GM23248 (cell line): ENCODE results near the gene MMS19. TPM values are rescaled to one million over a fixed set of nuclear protein-coding genes. Genes with fewer than 3 reads are reported as not detected.

ENCODE experiments used
- DNase-seq: peaks from one replicate; pipeline ENCODE4 v3.0.0-alpha.2; 2015
- H2AFZ ChIP-seq: fragments of 200-600 bp; sonication (generic); 2 replicates; pipeline ENCODE4 v1.6.1; 2016; ENCODE audit warnings: antibody characterized with exemption
- H3F3A ChIP-seq: fragments of 200-600 bp; sonication (generic); 2 replicates; pipeline ENCODE4 v1.6.1; 2016; ENCODE audit warnings: mild to moderate bottlenecking, antibody characterized with exemption, mixed run types; ENCODE audit not compliant: insufficient read depth
- H3K27ac ChIP-seq: fragments of 200-600 bp; sonication (generic); 2 replicates; pipeline ENCODE4 v1.5.1; 2016; ENCODE audit warnings: mild to moderate bottlenecking
- H3K27me3 ChIP-seq: fragments of 200-600 bp; sonication (generic); replicated peaks from 2 replicates; pipeline ENCODE4 v1.6.1; 2016; ENCODE audit warnings: mild to moderate bottlenecking; ENCODE audit not compliant: insufficient read depth
- H3K36me3 ChIP-seq: fragments of 200-600 bp; sonication (generic); 2 replicates; pipeline ENCODE4 v1.6.1; 2016; ENCODE audit warnings: low read depth, mild to moderate bottlenecking
- H3K4me1 ChIP-seq: fragments of 200-600 bp; sonication (generic); 2 replicates; pipeline ENCODE4 v1.6.1; 2016; ENCODE audit warnings: mild to moderate bottlenecking; ENCODE audit not compliant: insufficient read depth
- H3K4me2 ChIP-seq: fragments of 200-600 bp; sonication (generic); one replicate; pipeline ENCODE4 v1.6.1; 2016; ENCODE audit warnings: mild to moderate bottlenecking; ENCODE audit not compliant: unreplicated experiment
- H3K4me3 ChIP-seq: fragments of 200-600 bp; sonication (generic); 2 replicates; pipeline ENCODE4 v1.5.1; 2016; ENCODE audit warnings: mild to moderate bottlenecking
- H3K79me2 ChIP-seq: fragments of 200-600 bp; sonication (generic); 2 replicates; pipeline ENCODE4 v1.6.1; 2016; ENCODE audit warnings: mild to moderate bottlenecking; ENCODE audit not compliant: insufficient read depth
- H3K9ac ChIP-seq: fragments of 200-600 bp; sonication (generic); 2 replicates; pipeline ENCODE4 v1.6.1; 2016; ENCODE audit warnings: mild to moderate bottlenecking
- H3K9me2 ChIP-seq: fragments of 200-600 bp; sonication (generic); 2 replicates; pipeline ENCODE4 v1.6.1; 2016; ENCODE audit warnings: mixed run types, mild to moderate bottlenecking, moderate library complexity; ENCODE audit not compliant: insufficient read depth
- H3K9me3 ChIP-seq: fragments of 200-600 bp; sonication (generic); one replicate; pipeline ENCODE4 v1.6.1; 2017; ENCODE audit warnings: low read depth
- H4K20me1 ChIP-seq: fragments of 200-600 bp; sonication (generic); 2 replicates; pipeline ENCODE4 v1.6.0; 2016; ENCODE audit not compliant: insufficient read depth
- EZH2 ChIP-seq: fragments of 200-600 bp; sonication (generic); IDR thresholded peaks from 2 replicates; pipeline ENCODE4 v1.6.1; 2018; ENCODE audit warnings: antibody characterized with exemption, mild to moderate bottlenecking; ENCODE audit not compliant: insufficient read depth, poor library complexity, severe bottlenecking
- EZH2phosphoT487 ChIP-seq: fragments of 200-600 bp; sonication (generic); IDR thresholded peaks from 2 replicates; pipeline ENCODE4 v1.6.1; 2018; ENCODE audit warnings: antibody characterized with exemption, moderate library complexity, mild to moderate bottlenecking, low read depth; ENCODE audit not compliant: insufficient read depth
- WGBS, 2 experiments: methylation state at CpG; one replicate each; pipeline ENCODE4 v1.1.6; 2015 to 2017; ENCODE audit warnings: low lambda C conversion rate in 2 of 2, low coverage in 1 of 2; ENCODE audit errors: missing lambda C conversion rate in 2 of 2; 5-methylcytosine and 5-hydroxymethylcytosine counted together
- in situ Hi-C: fragments of 300-500 bp; cut with MboI; formaldehyde crosslinking; loops from 2 replicates; pipeline ENCODE4 v1.15.0; 2020
- polyA plus RNA-seq: library from polyadenylated mRNA; unstranded; fragments of >200 nt; fragmentation: Nextera tagmentation; extraction: Ambion mirVana; gene quantifications from 2 replicates; pipeline ENCODE4 v1.2.1, GENCODE V29; 2016
- total RNA-seq: library from RNA; depleted of rRNA; stranded (reverse); fragments of >200 nt; shearing (Covaris generic); gene quantifications from 2 replicates; pipeline ENCODE4 v1.2.3, GENCODE V29; 2014

MMS19 gene
- total and polyA plus RNA-seq, 2 experiments from 2014 or later = 40.0 to 89.7 TPM

DNA sequence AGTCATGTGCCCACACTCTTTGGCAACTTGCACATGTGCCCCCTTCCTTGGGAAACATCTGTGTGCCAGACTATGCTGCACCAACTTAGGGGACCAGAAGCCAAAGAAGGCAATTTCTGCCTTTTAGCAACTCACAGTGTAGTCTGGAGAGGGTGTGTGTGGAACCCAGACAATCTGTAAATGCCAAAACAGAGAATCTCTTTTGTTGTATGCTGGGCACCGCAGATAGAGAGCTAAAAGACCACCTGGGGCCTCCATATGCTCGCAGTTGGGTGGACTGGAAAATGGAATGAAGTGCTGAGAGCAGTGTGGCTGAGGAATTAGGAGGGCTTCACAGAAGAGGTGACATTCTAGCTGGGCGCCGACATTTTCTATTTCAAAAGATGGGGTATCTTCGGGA is 26.9 kb upstream of the MMS19 start:
- no peak overlapping the region for H3K4me3 ChIP-seq
- H3K4me1 ChIP-seq = no peaks in the 10 kb centered on the region
- no peaks in the 10 kb centered on the region for H3K27me3 ChIP-seq
- no peak for DNase-seq
- no peaks in the 10 kb centered on the region for H3F3A ChIP-seq
- TF ChIP-seq EZH2 (no peak), EZH2phosphoT487 (no peak)
- no peaks in the 10 kb centered on the region for H3K9me3 ChIP-seq
- H2AFZ ChIP-seq = no peak overlapping the region
- no peaks in the 10 kb centered on the region for H3K9me2 ChIP-seq
- in situ Hi-C loops = no loop called here
- no peaks in the 10 kb centered on the region for H3K36me3 ChIP-seq
- no peak overlapping the region for H3K27ac ChIP-seq
- no peaks in the 10 kb centered on the region for H4K20me1 ChIP-seq
- peaks cover 75% of the 10 kb centered on the region for H3K79me2 ChIP-seq
- H3K9ac ChIP-seq = no peak overlapping the region
- WGBS, 2 experiments = 91% methylated on average over 5 of the region's 5 CpGs
- no peak overlapping the region for H3K4me2 ChIP-seq

DNA sequence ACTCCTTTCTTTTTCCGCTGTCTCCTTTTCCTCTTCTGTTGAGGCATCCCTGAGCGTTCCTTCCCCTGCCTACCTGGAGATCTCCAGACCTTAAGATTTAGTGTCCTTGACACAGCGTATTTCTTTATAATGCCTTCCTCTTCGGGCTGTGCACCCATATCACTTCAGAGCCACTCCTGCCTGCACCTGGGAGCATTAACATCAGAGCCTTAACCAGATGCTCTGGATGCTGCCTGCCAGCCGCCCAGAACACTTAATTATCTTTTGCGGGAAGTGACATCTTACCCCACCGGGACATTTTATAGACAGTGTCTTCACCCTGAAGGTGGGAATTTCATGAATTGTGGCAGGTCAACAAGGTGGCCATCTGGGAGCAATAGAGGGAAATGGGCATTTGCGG is 24.7 kb upstream of the MMS19 start:
- H3K27ac ChIP-seq = no peak overlapping the region
- H3K9ac ChIP-seq = no peak overlapping the region
- no peaks in the 10 kb centered on the region for H3K27me3 ChIP-seq
- H3K4me2 ChIP-seq = no peak overlapping the region
- in situ Hi-C loops = no loop called here
- TF ChIP-seq EZH2 (no peak), EZH2phosphoT487 (no peak)
- peaks cover 15% of the 10 kb centered on the region for H3F3A ChIP-seq
- WGBS, 2 experiments = 75 to 79% methylated on average over 8 of the region's 8 CpGs
- no peak overlapping the region for H2AFZ ChIP-seq
- H3K79me2 ChIP-seq = peaks cover 89% of the 10 kb centered on the region
- no peaks in the 10 kb centered on the region for H3K9me2 ChIP-seq
- no peaks in the 10 kb centered on the region for H3K36me3 ChIP-seq
- peaks cover 15% of the 10 kb centered on the region for H3K4me1 ChIP-seq
- peaks cover 8% of the 10 kb centered on the region for H4K20me1 ChIP-seq
- no peak for DNase-seq
- H3K4me3 ChIP-seq = no peak overlapping the region
- H3K9me3 ChIP-seq = no peaks in the 10 kb centered on the region

DNA sequence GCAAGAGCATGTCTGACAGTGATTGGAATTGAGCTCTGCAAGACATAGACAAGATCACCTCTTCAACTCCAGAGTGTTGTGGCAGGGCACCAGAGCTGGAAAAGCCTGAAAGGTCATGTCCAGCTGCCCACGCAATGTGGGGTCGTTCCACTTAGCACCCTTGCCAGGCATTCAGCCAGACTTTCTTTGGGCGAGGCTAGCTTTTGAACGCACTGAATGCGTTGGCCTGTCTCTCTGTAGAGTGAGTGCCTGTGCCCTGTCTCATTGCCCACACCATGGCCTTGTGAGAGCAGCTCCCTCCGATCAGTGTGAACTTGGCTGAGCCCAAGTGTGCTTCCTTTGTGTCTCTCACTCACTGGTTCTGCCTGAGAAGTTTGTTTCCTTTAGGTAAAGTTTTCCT is 23.8 kb upstream of the MMS19 start:
- H3K9ac ChIP-seq = no peak overlapping the region
- no peaks in the 10 kb centered on the region for H3K27me3 ChIP-seq
- WGBS, 2 experiments = 71 to 77% methylated on average over 6 of the region's 6 CpGs
- DNase-seq = no peak
- no peaks in the 10 kb centered on the region for H3K9me2 ChIP-seq
- no peaks in the 10 kb centered on the region for H3K9me3 ChIP-seq
- no peak overlapping the region for H3K4me2 ChIP-seq
- no peak overlapping the region for H3K4me3 ChIP-seq
- H3K4me1 ChIP-seq = peaks cover 19% of the 10 kb centered on the region
- no peak overlapping the region for H2AFZ ChIP-seq
- TF ChIP-seq EZH2phosphoT487 (no peak), EZH2 (no peak)
- peaks cover 8% of the 10 kb centered on the region for H4K20me1 ChIP-seq
- no peaks in the 10 kb centered on the region for H3K36me3 ChIP-seq
- in situ Hi-C loops = no loop called here
- H3F3A ChIP-seq = peaks cover 15% of the 10 kb centered on the region
- no peak overlapping the region for H3K27ac ChIP-seq
- H3K79me2 ChIP-seq = peaks cover 96% of the 10 kb centered on the region

- H3K27me3 ChIP-seq = no peaks in the 10 kb centered on the region
- no peak overlapping the region for H3K4me2 ChIP-seq
- no peak overlapping the region for H3K27ac ChIP-seq
- 96% methylated on average over 11 of the region's 11 CpGs for WGBS, 2 experiments
- H4K20me1 ChIP-seq = peaks cover 8% of the 10 kb centered on the region
- H3K9ac ChIP-seq = no peak overlapping the region
- H3K4me1 ChIP-seq = peaks cover 19% of the 10 kb centered on the region
- H2AFZ ChIP-seq = no peak overlapping the region
- no peaks in the 10 kb centered on the region for H3K36me3 ChIP-seq
- no peak for DNase-seq
- in situ Hi-C loops = no loop called here
- H3F3A ChIP-seq = peaks cover 15% of the 10 kb centered on the region
- TF ChIP-seq EZH2phosphoT487 = no peak
- TF ChIP-seq EZH2 = no peak
- H3K9me2 ChIP-seq = no peaks in the 10 kb centered on the region
- H3K9me3 ChIP-seq = no peaks in the 10 kb centered on the region
- H3K79me2 ChIP-seq = peaks cover 96% of the 10 kb centered on the region
- H3K4me3 ChIP-seq = no peak overlapping the region
Measured at GRCh38 chr10:97520978-97521761, 22.9 kb upstream of the MMS19 start.

GRCh38 chr10:97520520-97520919 is 22.3 kb upstream of the MMS19 start:
- 92 to 100% methylated on average over 5 of the region's 5 CpGs for WGBS, 2 experiments
- H3K79me2 ChIP-seq = peaks cover 96% of the 10 kb centered on the region

More at GRCh38 chr10:97520520-97520919, 22.3 kb upstream of the MMS19 start:
- no peak for TF ChIP-seq EZH2phosphoT487
- TF ChIP-seq EZH2 = no peak
- in situ Hi-C loops = no loop called here
- Histone ChIP-seq H3F3A (peaks cover 15% of the 10 kb centered on the region), H3K4me3 (no peak overlapping the region), H2AFZ (no peak overlapping the region), H3K4me2 (no peak overlapping the region), H3K9ac (no peak overlapping the region), H4K20me1 (peaks cover 8% of the 10 kb centered on the region), H3K4me1 (peaks cover 19% of the 10 kb centered on the region), H3K36me3 (no peaks in the 10 kb centered on the region), H3K9me2 (no peaks in the 10 kb centered on the region), H3K9me3 (no peaks in the 10 kb centered on the region), H3K27ac (no peak overlapping the region), H3K27me3 (no peaks in the 10 kb centered on the region)
- no peak for DNase-seq
